ENCODE results near the gene KASH5.
"Not testable (repeated sequence)": the region's sequence is repeated elsewhere in the genome, so short reads cannot be mapped to it uniquely, and the experiment has no call there.

KASH5 gene

DNA sequence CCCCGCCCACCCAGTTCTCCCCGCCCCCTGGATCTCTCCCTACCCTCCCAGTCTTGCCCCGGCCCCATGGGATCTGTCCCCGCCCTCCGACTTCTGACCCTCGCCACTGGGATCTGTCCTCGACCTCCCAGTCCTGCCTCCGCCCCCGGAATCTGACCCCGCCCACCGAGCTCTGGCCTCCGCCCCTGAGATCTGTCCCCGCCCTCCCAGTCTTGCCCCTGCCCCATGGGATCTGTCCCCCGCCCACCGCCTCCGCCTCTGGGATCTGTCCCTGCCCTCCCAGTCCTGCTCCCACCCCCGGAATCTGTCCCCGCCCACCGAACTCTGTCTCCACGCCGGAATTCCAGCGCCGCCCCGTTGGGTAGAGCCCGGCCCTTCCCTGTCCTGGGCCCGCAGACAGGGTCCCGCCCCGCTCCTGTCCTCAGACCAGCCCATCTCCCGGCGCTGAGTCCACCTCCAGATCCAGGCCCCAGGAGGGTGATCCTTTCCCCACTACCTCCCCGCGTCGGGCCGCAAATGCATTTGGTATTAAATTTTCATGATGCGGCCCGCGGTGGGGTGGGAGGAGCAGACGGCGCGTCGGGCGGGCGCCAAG, 54.8 kb downstream of the KASH5 start:
- H3K27me3 ChIP-seq (ENCODE audit: insufficient read depth, poor library complexity, severe bottlenecking): peaks cover 43% of the 10 kb centered on the region
- peak in 1 of 2 experiments; percentile 33 for DNase-seq (ENCODE audit: low read depth in 1 of 2, low spot score in 1 of 2)
- peak overlapping the region; percentile 69 for H3K4me3 ChIP-seq (replicated peaks; ENCODE audit: insufficient read depth, low read length)
- TF ChIP-seq GABPA (IDR thresholded peaks at IDR 0.05; ENCODE audit: low read depth): no peak
- TF ChIP-seq POLR2AphosphoS5 (IDR thresholded peaks at IDR 0.05; ENCODE audit: low read depth): no peak
- TF ChIP-seq SPI1 (IDR thresholded peaks at IDR 0.05; ENCODE audit: borderline replicate concordance, low read depth): no peak
- no peak overlapping the region for H3K27ac ChIP-seq (replicated peaks)

GRCh38 chr19:49443366-49444099, 55.5 kb downstream of the KASH5 start:
- H3K27me3 ChIP-seq (ENCODE audit: insufficient read depth, poor library complexity, severe bottlenecking): peaks cover 37% of the 10 kb centered on the region
- H3K27ac ChIP-seq (replicated peaks): no peak overlapping the region
- peak; percentile 82 to 92 for DNase-seq (ENCODE audit: low read depth in 1 of 2, low spot score in 1 of 2)
- H3K4me3 ChIP-seq (replicated peaks; ENCODE audit: insufficient read depth, low read length): peak overlapping the region; percentile 69
- TF ChIP-seq POLR2AphosphoS5 (IDR thresholded peaks at IDR 0.05; ENCODE audit: low read depth): no peak
- TF ChIP-seq, protein P1, sequence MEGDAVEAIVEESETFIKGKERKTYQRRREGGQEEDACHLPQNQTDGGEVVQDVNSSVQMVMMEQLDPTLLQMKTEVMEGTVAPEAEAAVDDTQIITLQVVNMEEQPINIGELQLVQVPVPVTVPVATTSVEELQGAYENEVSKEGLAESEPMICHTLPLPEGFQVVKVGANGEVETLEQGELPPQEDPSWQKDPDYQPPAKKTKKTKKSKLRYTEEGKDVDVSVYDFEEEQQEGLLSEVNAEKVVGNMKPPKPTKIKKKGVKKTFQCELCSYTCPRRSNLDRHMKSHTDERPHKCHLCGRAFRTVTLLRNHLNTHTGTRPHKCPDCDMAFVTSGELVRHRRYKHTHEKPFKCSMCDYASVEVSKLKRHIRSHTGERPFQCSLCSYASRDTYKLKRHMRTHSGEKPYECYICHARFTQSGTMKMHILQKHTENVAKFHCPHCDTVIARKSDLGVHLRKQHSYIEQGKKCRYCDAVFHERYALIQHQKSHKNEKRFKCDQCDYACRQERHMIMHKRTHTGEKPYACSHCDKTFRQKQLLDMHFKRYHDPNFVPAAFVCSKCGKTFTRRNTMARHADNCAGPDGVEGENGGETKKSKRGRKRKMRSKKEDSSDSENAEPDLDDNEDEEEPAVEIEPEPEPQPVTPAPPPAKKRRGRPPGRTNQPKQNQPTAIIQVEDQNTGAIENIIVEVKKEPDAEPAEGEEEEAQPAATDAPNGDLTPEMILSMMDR (IDR thresholded peaks at IDR 0.05; ENCODE audit: insufficient read depth, low read length): peak; percentile 82

GRCh38 chr19:49444100-49444700, 56.2 kb downstream of the KASH5 start:
- not testable (repeated sequence) for DNase-seq (ENCODE audit: low read depth in 1 of 2, low spot score in 1 of 2); H3K27ac ChIP-seq (replicated peaks); H3K4me3 ChIP-seq (replicated peaks; ENCODE audit: insufficient read depth, low read length)
- peaks cover 30% of the 10 kb centered on the region for H3K27me3 ChIP-seq (ENCODE audit: insufficient read depth, poor library complexity, severe bottlenecking)

GRCh38 chr19:49445997-49446396, 57.9 kb downstream of the KASH5 start:
- Histone ChIP-seq H3K27ac (replicated peaks) (no peak overlapping the region), H3K27me3 (ENCODE audit: insufficient read depth, poor library complexity, severe bottlenecking) (peaks cover 12% of the 10 kb centered on the region)
- TF ChIP-seq, protein P1 (IDR thresholded peaks at IDR 0.05; ENCODE audit: insufficient read depth, low read length): no peak
- TF ChIP-seq SPI1 (IDR thresholded peaks at IDR 0.05; ENCODE audit: borderline replicate concordance, low read depth) (no peak), REST (IDR thresholded peaks at IDR 0.05; ENCODE audit: insufficient replicate concordance, low read depth) (no peak), POLR2AphosphoS5 (IDR thresholded peaks at IDR 0.05; ENCODE audit: low read depth) (no peak), GABPA (IDR thresholded peaks at IDR 0.05; ENCODE audit: low read depth) (no peak)

DNA sequence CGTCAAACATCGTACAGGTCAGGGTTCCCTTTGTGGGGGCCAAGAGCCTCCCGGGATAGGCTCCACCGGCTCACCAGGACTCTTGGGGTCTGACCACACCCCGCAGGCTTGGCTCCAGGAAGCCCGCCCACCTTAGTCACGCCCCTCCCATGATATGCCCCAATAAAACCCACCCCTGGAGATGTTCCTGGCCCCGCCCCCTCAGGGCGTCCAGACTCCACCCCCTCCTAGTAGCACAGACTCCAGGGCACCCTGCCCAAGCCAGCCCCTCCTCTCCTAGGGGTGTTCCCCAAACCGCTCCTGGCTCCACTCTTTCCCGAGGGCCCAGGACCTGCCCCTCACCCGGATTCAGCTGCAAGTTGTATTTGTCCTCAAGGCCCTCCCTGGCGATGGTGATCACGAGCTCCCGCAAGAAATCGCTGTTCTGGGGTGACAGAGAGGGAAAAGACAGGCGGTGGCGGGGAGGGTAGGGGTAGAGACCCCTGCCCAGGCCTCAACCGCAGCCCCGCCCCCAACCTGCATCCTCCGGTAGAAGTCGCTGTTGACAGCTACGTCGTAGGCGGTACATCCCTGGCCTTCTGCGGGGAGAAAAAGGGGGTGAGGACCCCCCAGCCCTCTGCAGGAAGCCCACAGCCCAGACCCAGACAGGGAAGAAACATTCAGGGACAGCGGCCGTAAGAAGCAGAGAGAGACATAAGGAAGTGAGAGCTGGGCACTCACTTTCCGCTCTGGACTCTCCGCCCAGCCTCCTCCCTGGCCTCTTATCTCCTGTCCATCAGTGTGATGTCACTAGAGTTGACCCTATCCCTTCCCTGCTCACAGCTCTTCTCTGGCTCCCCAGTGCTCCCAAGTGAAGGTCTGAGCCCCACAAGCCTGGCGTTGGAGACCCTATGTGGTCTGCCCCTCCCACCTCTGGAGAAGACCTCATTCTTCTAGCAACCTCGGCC, 59.7 kb downstream of the KASH5 start:
- DNase-seq (ENCODE audit: low read depth in 1 of 2, low spot score in 1 of 2): no peak
- no peak overlapping the region for H3K27ac ChIP-seq (replicated peaks)
- no peaks in the 10 kb centered on the region for H3K27me3 ChIP-seq (ENCODE audit: insufficient read depth, poor library complexity, severe bottlenecking)
- no peak overlapping the region for H3K4me3 ChIP-seq (replicated peaks; ENCODE audit: insufficient read depth, low read length)
- TF ChIP-seq GABPA (IDR thresholded peaks at IDR 0.05; ENCODE audit: low read depth) (no peak), SPI1 (IDR thresholded peaks at IDR 0.05; ENCODE audit: borderline replicate concordance, low read depth) (no peak), POLR2AphosphoS5 (IDR thresholded peaks at IDR 0.05; ENCODE audit: low read depth) (no peak), REST (IDR thresholded peaks at IDR 0.05; ENCODE audit: insufficient replicate concordance, low read depth) (no peak)
- TF ChIP-seq, protein P1 (IDR thresholded peaks at IDR 0.05; ENCODE audit: insufficient read depth, low read length): no peak

More at GRCh38 chr19:49445997-49446396, 57.9 kb downstream of the KASH5 start:
- DNase-seq (ENCODE audit: low read depth in 1 of 2, low spot score in 1 of 2): no peak
- H3K4me3 ChIP-seq (replicated peaks; ENCODE audit: insufficient read depth, low read length): no peak overlapping the region
